Pancreas (tissue), 10 donors: ENCODE measurements around the gene ARFGAP1. TPM values are rescaled to one million over a fixed set of nuclear protein-coding genes. Genes with fewer than 3 reads are reported as not detected.

Source experiments
- ATAC-seq, 4 donors: fragments of 200-7000 bp; cut with Tn5 transposase; one replicate each; pipeline versions ENCODE4 v1.8.0 to v1.9.1; 2020; ENCODE audit warnings: mild to moderate bottlenecking in 4 of 4, moderate library complexity in 4 of 4
- DNase-seq, 6 donors: peaks; one replicate each; pipeline ENCODE4 v3.0.0-alpha.2; 2020
- FAIRE-seq: peaks from 2 replicates; lab custom pipeline; 2012; peaks lifted over from hg19 to GRCh38; lab: Jason Lieb, UNC
- H3K27ac ChIP-seq, 4 donors: fragments of 200-600 bp; sonication (generic); 1 replicate in 3 of 4; 2 replicates in 1 of 4; pipeline versions ENCODE4 v1.5.0 to v1.8.0; 2020
- H3K27me3 ChIP-seq, 4 donors: fragments of 200-600 bp; one replicate each; pipeline ENCODE4 v1.8.0; 2021
- H3K36me3 ChIP-seq, 3 donors: fragments of 200-600 bp; sonication (generic) in 1 of 3; one replicate each; pipeline versions ENCODE4 v1.5.0 to v1.8.0; 2020 to 2021
- H3K4me1 ChIP-seq, 3 donors: fragments of 200-600 bp; one replicate each; pipeline ENCODE4 v1.8.0; 2021
- H3K4me3 ChIP-seq, 4 donors: fragments of 200-600 bp; sonication (generic) in 2 of 4; one replicate each; pipeline versions ENCODE4 v1.5.0 to v1.8.0; 2020 to 2021
- H3K9me3 ChIP-seq, 4 donors: fragments of 200-600 bp; one replicate each; pipeline ENCODE4 v1.8.0; 2021
- CTCF ChIP-seq, 4 donors: fragments of 200-600 bp; sonication (generic) in 3 of 4; IDR thresholded peaks; one replicate each; pipeline versions ENCODE4 v1.5.0 to v1.8.0; 2021; ENCODE audit warnings: antibody characterized with exemption in 4 of 4
- WGBS, 2 donors: extraction: QIAGEN DNeasy Blood & Tissue Kit; methylation state at CpG; one replicate each; pipeline ENCODE4 v1.1.7; 2013; 5-methylcytosine and 5-hydroxymethylcytosine counted together
- intact Hi-C, 3 donors: fragments of 100-400 bp; cut with DNase I; formaldehyde crosslinking; loops; one replicate each; pipeline versions ENCODE4 v1.11.1 to v1.14.2; 2022
- polyA plus RNA-seq, 2 donors: library from polyadenylated mRNA; stranded (reverse); fragments of 200-250 nt; gene quantifications; one replicate each; pipeline ENCODE4 v1.2.3, GENCODE V29; 2013
- total RNA-seq, 6 donors: library from RNA; stranded (reverse); fragmentation: NEBNext Ultra II Directional in 4 of 6; extraction: Animal tissue kit (Norgen Biotek cat#: 25700) in 4 of 6; gene quantifications; one replicate each; pipeline versions ENCODE4 v1.2.1 to v1.2.4, GENCODE V29; 2021 to 2023
- donor health status: healthy with polysubstance abuse.
- donor health status: DM: no; HTN: no; CAD: no; lungs with moderate emphysema.
- donor health status: DM: no; HTN: no; CAD: no.
- donor health status: control.
- donor health status: control.
- donor health status: Bipolar disorder and iron deficiency.
- donor health status: DM: yes; HTN: yes; CAD: no.
- donor health status: DM: no; HTN: no; CAD: no.
- donor health status: DM: no; HTN: no; CAD: no.
- donor health status: DM: yes; HTN: yes; CAD: no.

Gene ARFGAP1
- total and polyA plus RNA-seq, 8 donors, result 34.0 to 251 (median 53.3) TPM

GRCh38 chr20:63328026-63328700 lies 55.5 kb downstream of the ARFGAP1 start:
- Histone ChIP-seq H3K4me3 (no peak overlapping the region), H3K27me3 (peaks cover 0 to 5% (median 0%) of the 10 kb centered on the region in 4 donors), H3K36me3 (no peaks in the 10 kb centered on the region), H3K4me1 (no peaks in the 10 kb centered on the region), H3K27ac (no peak overlapping the region), H3K9me3 (no peaks in the 10 kb centered on the region)
- FAIRE-seq (no peak), ATAC-seq (no peak), DNase-seq (peak in 1 of 6 donors; percentile 55)
- no peak for TF ChIP-seq CTCF (IDR thresholded peaks at IDR 0.05)
- WGBS, 2 donors, result 61 to 72% methylated on average over 20 of the region's 20 CpGs
- intact Hi-C loops, result no loop called here

GRCh38 chr20:63328718-63329275 lies 56.2 kb downstream of the ARFGAP1 start:
- no peak for TF ChIP-seq CTCF (IDR thresholded peaks at IDR 0.05)
- DNase-seq (peak in 1 of 6 donors; percentile 33), ATAC-seq (no peak), FAIRE-seq (no peak)
- H3K27ac ChIP-seq, result no peak overlapping the region
- H3K4me1 ChIP-seq, result no peaks in the 10 kb centered on the region
- H3K27me3 ChIP-seq, result peaks cover 0 to 10% (median 0%) of the 10 kb centered on the region in 4 donors
- H3K9me3 ChIP-seq, result no peaks in the 10 kb centered on the region
- 41 to 46% methylated on average over 21 of the region's 21 CpGs for WGBS, 2 donors
- intact Hi-C loops, result no loop called here
- no peaks in the 10 kb centered on the region for H3K36me3 ChIP-seq
- H3K4me3 ChIP-seq, result no peak overlapping the region

- TF ChIP-seq CTCF (IDR thresholded peaks at IDR 0.05), result no peak
- Histone ChIP-seq H3K36me3 (no peaks in the 10 kb centered on the region), H3K9me3 (no peaks in the 10 kb centered on the region), H3K4me1 (no peaks in the 10 kb centered on the region), H3K27me3 (peaks cover 0 to 10% (median 0%) of the 10 kb centered on the region in 4 donors), H3K27ac (no peak overlapping the region), H3K4me3 (no peak overlapping the region)
- ATAC-seq (no peak), FAIRE-seq (no peak), DNase-seq (peak in 2 of 6 donors; percentile 13 to 34)
- intact Hi-C loops, result no loop called here
- 44 to 46% methylated on average over 18 of the region's 18 CpGs for WGBS, 2 donors
Observed at GRCh38 chr20:63329331-63330083, 56.9 kb downstream of the ARFGAP1 start.

- DNase-seq, result peak in 1 of 6 donors; percentile 58
- Histone ChIP-seq H3K27ac (no peak overlapping the region), H3K36me3 (no peaks in the 10 kb centered on the region), H3K27me3 (peaks cover 0 to 6% (median 0%) of the 10 kb centered on the region in 4 donors), H3K9me3 (no peaks in the 10 kb centered on the region), H3K4me3 (no peak overlapping the region), H3K4me1 (no peaks in the 10 kb centered on the region)
- FAIRE-seq, result no peak
- TF ChIP-seq CTCF (IDR thresholded peaks at IDR 0.05), result no peak
- WGBS, 2 donors, result 56 to 70% methylated on average over 19 to 20 of the region's 20 CpGs
- intact Hi-C loops, result no loop called here
- no peak for ATAC-seq
Observed at GRCh38 chr20:63330084-63330760, 57.6 kb downstream of the ARFGAP1 start.
